KMS-11 (cell line): Measurements from ENCODE around the gene CHL1.

Source experiments
- H2AFZ ChIP-seq: fragments of 200-600 bp; sonication (generic); 2 replicates; pipeline ENCODE4 v1.6.1; 2016; ENCODE audit warnings: antibody characterized with exemption, mixed run types, low read depth
- H3K27ac ChIP-seq: fragments of 200-600 bp; sonication (generic); 2 replicates; pipeline ENCODE4 v1.6.1; 2016; ENCODE audit warnings: mild to moderate bottlenecking, mixed run types
- H3K27me3 ChIP-seq: fragments of 200-600 bp; sonication (generic); 2 replicates; pipeline ENCODE4 v1.6.1; 2017; ENCODE audit warnings: mild to moderate bottlenecking, low read depth, mixed run types, moderate library complexity; ENCODE audit not compliant: insufficient read depth
- H3K36me3 ChIP-seq: fragments of 200-600 bp; sonication (generic); 2 replicates; pipeline ENCODE4 v1.6.1; 2017; ENCODE audit warnings: mild to moderate bottlenecking, mixed run types; ENCODE audit not compliant: insufficient read depth
- H3K4me1 ChIP-seq: fragments of 200-600 bp; sonication (generic); 2 replicates; pipeline ENCODE4 v1.6.1; 2016; ENCODE audit warnings: mild to moderate bottlenecking, low read depth, mixed run types; ENCODE audit not compliant: poor library complexity, severe bottlenecking
- H3K4me2 ChIP-seq: fragments of 200-600 bp; sonication (generic); 2 replicates; pipeline ENCODE4 v1.7.0; 2016; ENCODE audit warnings: mild to moderate bottlenecking, mixed run types
- H3K4me3 ChIP-seq: fragments of 200-600 bp; sonication (generic); IDR thresholded peaks from 2 replicates; pipeline ENCODE4 v1.6.1; 2017; ENCODE audit warnings: low read depth, low read length, mixed read lengths; ENCODE audit not compliant: insufficient read depth
- H3K79me2 ChIP-seq: fragments of 200-600 bp; sonication (generic); 2 replicates; pipeline ENCODE4 v1.6.1; 2016; ENCODE audit warnings: low read depth, mixed run types; ENCODE audit not compliant: insufficient read depth
- H3K9ac ChIP-seq: fragments of 200-600 bp; sonication (generic); 2 replicates; pipeline ENCODE4 v1.6.1; 2016; ENCODE audit warnings: mild to moderate bottlenecking, mixed run types
- H4K20me1 ChIP-seq: fragments of 200-600 bp; sonication (generic); 2 replicates; pipeline ENCODE4 v1.6.1; 2016; ENCODE audit warnings: mild to moderate bottlenecking, mixed run types; ENCODE audit not compliant: insufficient read depth
- CTCF ChIP-seq: fragments of 200-600 bp; sonication (generic); conservative IDR thresholded peaks from 2 replicates; pipeline ENCODE4 v1.6.1; 2017; ENCODE audit warnings: low read depth, mild to moderate bottlenecking, antibody characterized with exemption, low read length, moderate library complexity, mixed read lengths

CHL1 gene

GRCh38 chr3:236881-237280 lies 40.3 kb downstream of the CHL1 start:
- no peak overlapping the region for H3K9ac ChIP-seq
- H2AFZ ChIP-seq, result no peak overlapping the region
- H3K36me3 ChIP-seq, result no peaks in the 10 kb centered on the region
- no peaks in the 10 kb centered on the region for H3K79me2 ChIP-seq
- no peak overlapping the region for H3K27ac ChIP-seq
- H3K4me1 ChIP-seq, result no peaks in the 10 kb centered on the region
- H3K4me3 ChIP-seq, result no peak overlapping the region
- H4K20me1 ChIP-seq, result no peaks in the 10 kb centered on the region
- no peak for TF ChIP-seq CTCF
- H3K27me3 ChIP-seq, result no peaks in the 10 kb centered on the region
- no peak overlapping the region for H3K4me2 ChIP-seq

- H3K4me3 ChIP-seq, result no peak overlapping the region
- no peak overlapping the region for H3K27ac ChIP-seq
- H3K4me2 ChIP-seq, result no peak overlapping the region
- TF ChIP-seq CTCF, result no peak
- no peaks in the 10 kb centered on the region for H3K4me1 ChIP-seq
- H3K36me3 ChIP-seq, result no peaks in the 10 kb centered on the region
- H3K9ac ChIP-seq, result no peak overlapping the region
- no peaks in the 10 kb centered on the region for H3K79me2 ChIP-seq
- H2AFZ ChIP-seq, result no peak overlapping the region
- H3K27me3 ChIP-seq, result no peaks in the 10 kb centered on the region
- no peaks in the 10 kb centered on the region for H4K20me1 ChIP-seq
These were observed 46.2 kb downstream of the CHL1 start for GRCh38 chr3:242602-243355.

GRCh38 chr3:243356-243725 lies 46.8 kb downstream of the CHL1 start:
- Histone ChIP-seq H3K27me3 (no peaks in the 10 kb centered on the region), H3K4me3 (no peak overlapping the region), H3K79me2 (no peaks in the 10 kb centered on the region), H2AFZ (no peak overlapping the region), H3K36me3 (no peaks in the 10 kb centered on the region), H3K27ac (no peak overlapping the region), H3K4me1 (no peaks in the 10 kb centered on the region), H3K9ac (no peak overlapping the region), H4K20me1 (no peaks in the 10 kb centered on the region), H3K4me2 (no peak overlapping the region)
- no peak for TF ChIP-seq CTCF

- Histone ChIP-seq H3K4me2 (no peak overlapping the region), H3K9ac (no peak overlapping the region), H4K20me1 (no peaks in the 10 kb centered on the region), H2AFZ (no peak overlapping the region), H3K36me3 (no peaks in the 10 kb centered on the region), H3K4me1 (no peaks in the 10 kb centered on the region), H3K27ac (no peak overlapping the region), H3K79me2 (no peaks in the 10 kb centered on the region), H3K4me3 (no peak overlapping the region), H3K27me3 (no peaks in the 10 kb centered on the region)
- no peak for TF ChIP-seq CTCF
These were observed 47.5 kb downstream of the CHL1 start for GRCh38 chr3:244041-244440.
